Smooth muscle cell (in vitro differentiated cells): ENCODE data around the gene P2RY14. TPM values are rescaled to one million over a fixed set of nuclear protein-coding genes. Genes with fewer than 3 reads are reported as not detected.

Experiments
- DNase-seq: peaks from one replicate; lab custom pipeline; 2025; ENCODE audit not compliant: unreplicated experiment; lab: John Stamatoyannopoulos, UW
- H2AFZ ChIP-seq: fragments of 200-600 bp; sonication (generic); 2 replicates; pipeline ENCODE4 v1.6.0; 2016; ENCODE audit warnings: antibody characterized with exemption, low read depth, mild to moderate bottlenecking
- H3F3A ChIP-seq: fragments of 200-600 bp; sonication (generic); 2 replicates; pipeline ENCODE4 v1.6.0; 2017; ENCODE audit warnings: antibody characterized with exemption, low read depth
- H3K27ac ChIP-seq: fragments of 200-600 bp; sonication (generic); 2 replicates; pipeline ENCODE4 v1.5.1; 2016; ENCODE audit warnings: low read depth, mild to moderate bottlenecking
- H3K27me3 ChIP-seq: fragments of 200-600 bp; sonication (generic); 2 replicates; pipeline ENCODE4 v1.6.1; 2016; ENCODE audit warnings: low read depth, mild to moderate bottlenecking
- H3K36me3 ChIP-seq: fragments of 200-600 bp; sonication (generic); 2 replicates; pipeline ENCODE4 v1.5.1; 2016; ENCODE audit warnings: low read depth
- H3K4me1 ChIP-seq: fragments of 200-600 bp; sonication (generic); 2 replicates; pipeline ENCODE4 v1.5.1; 2016; ENCODE audit warnings: low read depth
- H3K4me2 ChIP-seq: fragments of 200-600 bp; sonication (generic); 2 replicates; pipeline ENCODE4 v1.6.0; 2016; ENCODE audit warnings: mild to moderate bottlenecking
- H3K4me3 ChIP-seq: fragments of 200-600 bp; sonication (generic); 2 replicates; pipeline ENCODE4 v1.5.1; 2016; ENCODE audit warnings: mild to moderate bottlenecking
- H3K79me2 ChIP-seq: fragments of 200-600 bp; sonication (generic); 2 replicates; pipeline ENCODE4 v1.6.0; 2016; ENCODE audit warnings: low read depth, mild to moderate bottlenecking
- H3K9ac ChIP-seq: fragments of 200-600 bp; sonication (generic); 2 replicates; pipeline ENCODE4 v1.6.0; 2016; ENCODE audit warnings: low read depth
- H3K9me3 ChIP-seq: fragments of 200-600 bp; sonication (generic); replicated peaks from 2 replicates; pipeline ENCODE4 v1.5.1; 2016; ENCODE audit warnings: low read depth
- H4K20me1 ChIP-seq: fragments of 200-600 bp; sonication (generic); 2 replicates; pipeline ENCODE4 v1.6.0; 2016; ENCODE audit warnings: low read depth
- CTCF ChIP-seq: fragments of 200-600 bp; sonication (generic); IDR thresholded peaks from 2 replicates; pipeline ENCODE4 v1.5.1; 2017; ENCODE audit warnings: borderline replicate concordance, mild to moderate bottlenecking, antibody characterized with exemption; ENCODE audit not compliant: insufficient read depth, poor library complexity, severe bottlenecking
- WGBS: methylation state at CpG from one replicate; pipeline ENCODE4 v1.1.7; 2016; ENCODE audit warnings: low lambda C conversion rate; 5-methylcytosine and 5-hydroxymethylcytosine counted together
- polyA plus RNA-seq: library from polyadenylated mRNA; unstranded; fragments of >200 nt; fragmentation: Nextera tagmentation; extraction: Ambion mirVana; gene quantifications from 2 replicates; pipeline ENCODE4 v1.2.1, GENCODE V29; 2016
- total RNA-seq: library from RNA; depleted of rRNA; stranded (reverse); fragments of >200 nt; gene quantifications from 2 replicates; pipeline ENCODE4 v1.2.3, GENCODE V29; 2014

Gene P2RY14
- total and polyA plus RNA-seq, 2 experiments from 2014 or later, result not detected

GRCh38 chr3:151224268-151224866 lies 54.0 kb downstream of the P2RY14 start:
- Histone ChIP-seq H3K4me1 (peaks cover 11% of the 10 kb centered on the region), H3F3A (peaks cover 8% of the 10 kb centered on the region), H3K9me3 (no peaks in the 10 kb centered on the region), H4K20me1 (no peaks in the 10 kb centered on the region), H3K27me3 (no peaks in the 10 kb centered on the region), H2AFZ (no peak overlapping the region), H3K27ac (no peak overlapping the region), H3K9ac (no peak overlapping the region), H3K4me2 (no peak overlapping the region), H3K4me3 (no peak overlapping the region), H3K79me2 (no peaks in the 10 kb centered on the region), H3K36me3 (no peaks in the 10 kb centered on the region)
- WGBS, result 73% methylated on average over 4 of the region's 4 CpGs
- no peak for TF ChIP-seq CTCF
- no peak for DNase-seq

GRCh38 chr3:151219056-151219455 lies 59.3 kb downstream of the P2RY14 start:
- Histone ChIP-seq H3K4me3 (no peak overlapping the region), H4K20me1 (no peaks in the 10 kb centered on the region), H3K9me3 (no peaks in the 10 kb centered on the region), H3K4me1 (peaks cover 14% of the 10 kb centered on the region), H3K27me3 (no peaks in the 10 kb centered on the region), H3K36me3 (no peaks in the 10 kb centered on the region), H3K4me2 (peak overlapping the region; percentile 67), H3K27ac (peak overlapping the region; percentile 91), H3F3A (peaks cover 23% of the 10 kb centered on the region), H3K79me2 (no peaks in the 10 kb centered on the region), H2AFZ (no peak overlapping the region), H3K9ac (peak overlapping the region; percentile 24)
- 0% methylated on average over 1 of the region's 1 CpG for WGBS
- no peak for TF ChIP-seq CTCF
- DNase-seq, result no peak

GRCh38 chr3:151218136-151218535 lies 60.2 kb downstream of the P2RY14 start:
- H3K4me3 ChIP-seq, result no peak overlapping the region
- H4K20me1 ChIP-seq, result no peaks in the 10 kb centered on the region
- no peak for TF ChIP-seq CTCF
- H3K36me3 ChIP-seq, result no peaks in the 10 kb centered on the region
- peaks cover 14% of the 10 kb centered on the region for H3K4me1 ChIP-seq
- no peaks in the 10 kb centered on the region for H3K9me3 ChIP-seq
- no peak overlapping the region for H3K9ac ChIP-seq
- WGBS, result 70% methylated on average over 1 of the region's 1 CpG
- no peak overlapping the region for H2AFZ ChIP-seq
- H3F3A ChIP-seq, result peaks cover 23% of the 10 kb centered on the region
- H3K27me3 ChIP-seq, result no peaks in the 10 kb centered on the region
- no peak for DNase-seq
- no peaks in the 10 kb centered on the region for H3K79me2 ChIP-seq
- peak overlapping the region; percentile 71 for H3K4me2 ChIP-seq
- peak overlapping the region; percentile 91 for H3K27ac ChIP-seq
